IMR-90 (cell line): ENCODE measurements around the gene PPP1R3E. TPM values are rescaled to one million over a fixed set of nuclear protein-coding genes. Genes with fewer than 3 reads are reported as not detected.

Experiments used
- ATAC-seq: fragments of 200-7000 bp; cut with Tn5 transposase; 2 replicates; pipeline ENCODE4 v1.9.1; 2020; ENCODE audit warnings: low read depth, mild to moderate bottlenecking, moderate library complexity
- BruUV-seq: library from RNA; stranded (reverse); fragments of 400-500 nt; replicated peaks from 2 replicates; lab custom pipeline; 2021; lab: Mats Ljungman, UMichigan
- CTCF ChIA-PET: fragments of 300-600 bp; formaldehyde crosslinking; extraction: SDS; loops from one replicate; lab custom pipeline; 2021; ENCODE audit warnings: antibody characterized with exemption; lab: Yijun Ruan, JAX
- POLR2A ChIA-PET: fragments of 300-600 bp; sonication (Branson Sonifier 250); formaldehyde crosslinking; loops from one replicate; lab custom pipeline; 2022; ENCODE audit warnings: antibody characterized with exemption; ENCODE audit not compliant: unreplicated experiment; lab: Charles Lee
- DNase-seq: peaks from one replicate; pipeline ENCODE4 v3.0.0; 2013
- H2AFZ ChIP-seq: replicated peaks from 2 replicates; pipeline ENCODE3; 2013; ENCODE audit warnings: low read length, mild to moderate bottlenecking; ENCODE audit not compliant: poor library complexity
- H2AK5ac ChIP-seq: 2 replicates; pipeline ENCODE4 v1.6.1; 2013; ENCODE audit warnings: low read depth, low read length, inconsistent platforms
- H2AK9ac ChIP-seq: replicated peaks from 2 replicates; pipeline ENCODE3; 2013; ENCODE audit warnings: mild to moderate bottlenecking, low read depth, low read length, moderate library complexity; ENCODE audit not compliant: poor library complexity
- H2BK120ac ChIP-seq: 2 replicates; pipeline ENCODE4 v1.6.1; 2013; ENCODE audit warnings: low read depth, low read length, inconsistent platforms
- H2BK15ac ChIP-seq: 3 replicates; pipeline ENCODE4 v1.6.1; 2013; ENCODE audit warnings: low read depth, low read length, inconsistent platforms
- H2BK20ac ChIP-seq: 2 replicates; pipeline ENCODE4 v1.6.1; 2013; ENCODE audit warnings: low read depth, mild to moderate bottlenecking, inconsistent platforms, low read length, moderate library complexity
- H2BK5ac ChIP-seq: 2 replicates; pipeline ENCODE4 v1.6.1; 2013; ENCODE audit warnings: mild to moderate bottlenecking, low read depth, low read length, inconsistent platforms; ENCODE audit not compliant: poor library complexity, severe bottlenecking
- H3K14ac ChIP-seq: replicated peaks from 2 replicates; pipeline ENCODE4 v1.6.1; 2013; ENCODE audit warnings: low read depth, low read length, inconsistent platforms
- H3K18ac ChIP-seq: 2 replicates; pipeline ENCODE4 v1.6.1; 2013; ENCODE audit warnings: low read depth, low read length, control low read depth
- H3K23ac ChIP-seq: 2 replicates; pipeline ENCODE4 v1.6.1; 2013; ENCODE audit warnings: low read depth, low read length, inconsistent platforms
- H3K27ac ChIP-seq: 2 replicates; pipeline ENCODE4 v1.5.1; 2013; ENCODE audit warnings: mild to moderate bottlenecking, control low read depth, low read length; ENCODE audit not compliant: insufficient read depth
- H3K27me3 ChIP-seq: 2 replicates; pipeline ENCODE4 v1.6.1; 2013; ENCODE audit warnings: low read length; ENCODE audit not compliant: control insufficient read depth, insufficient read depth
- H3K36me3 ChIP-seq: 2 replicates; pipeline ENCODE4 v1.6.1; 2013; ENCODE audit warnings: low read length, mixed read lengths; ENCODE audit not compliant: control insufficient read depth, insufficient read depth
- H3K4ac ChIP-seq: 2 replicates; pipeline ENCODE4 v1.6.1; 2013; ENCODE audit warnings: low read depth, low read length, inconsistent platforms
- H3K4me1 ChIP-seq: 2 replicates; pipeline ENCODE4 v1.6.1; 2013; ENCODE audit warnings: low read length, mixed read lengths; ENCODE audit not compliant: control insufficient read depth, insufficient read depth
- H3K4me2 ChIP-seq: 2 replicates; pipeline ENCODE4 v1.6.1; 2013; ENCODE audit warnings: low read depth, mild to moderate bottlenecking, control low read depth, low read length, moderate library complexity
- H3K4me3 ChIP-seq: 2 replicates; pipeline ENCODE4 v1.5.1; 2013; ENCODE audit warnings: low read depth, mild to moderate bottlenecking, control low read depth, low read length, moderate library complexity; ENCODE audit not compliant: insufficient read depth
- H3K56ac ChIP-seq: 2 replicates; pipeline ENCODE4 v1.6.1; 2013; ENCODE audit warnings: low read length, inconsistent platforms; ENCODE audit not compliant: insufficient read depth; ENCODE audit errors: extremely low read depth
- H3K79me1 ChIP-seq, 2 experiments: 2 replicates each; pipeline ENCODE4 v1.6.1; 2013; ENCODE audit warnings: low read length in 2 of 2, inconsistent platforms in 1 of 2, low read depth in 1 of 2
- H3K9ac ChIP-seq: 2 replicates; pipeline ENCODE4 v1.6.1; 2013; ENCODE audit warnings: low read depth, low read length, control low read depth
- H3K9me1 ChIP-seq: 2 replicates; pipeline ENCODE4 v1.6.1; 2013; ENCODE audit warnings: low read length, inconsistent platforms; ENCODE audit not compliant: insufficient read depth
- H3K9me3 ChIP-seq: 2 replicates; pipeline ENCODE4 v1.6.1; 2013; ENCODE audit warnings: low read length; ENCODE audit not compliant: control insufficient read depth, insufficient read depth
- H4K20me1 ChIP-seq: 2 replicates; pipeline ENCODE4 v1.6.1; 2013; ENCODE audit warnings: low read length, inconsistent platforms; ENCODE audit not compliant: insufficient read depth
- H4K5ac ChIP-seq: 2 replicates; pipeline ENCODE4 v1.6.1; 2013; ENCODE audit warnings: mild to moderate bottlenecking, low read depth, low read length, control low read depth
- H4K8ac ChIP-seq, 2 experiments: 2 replicates each; pipeline ENCODE4 v1.6.1; 2013; ENCODE audit warnings: low read depth in 2 of 2, low read length in 2 of 2, control low read depth in 1 of 2, inconsistent platforms in 1 of 2
- H4K91ac ChIP-seq: 2 replicates; pipeline ENCODE4 v1.6.1; 2013; ENCODE audit warnings: low read depth, low read length, inconsistent platforms; ENCODE audit not compliant: insufficient read depth
- BHLHE40 ChIP-seq: fragments of 150-350 bp; IDR thresholded peaks from 2 replicates; pipeline ENCODE4 v1.6.1; 2016; ENCODE audit warnings: mild to moderate bottlenecking, low read depth, low read length
- FOS ChIP-seq: fragments of 150-350 bp; IDR thresholded peaks from 2 replicates; pipeline ENCODE4 v1.6.1; 2016; ENCODE audit warnings: low read depth, low read length
- MAFK ChIP-seq: IDR thresholded peaks from 2 replicates; pipeline ENCODE4 v1.6.1; 2012; ENCODE audit warnings: low read depth, low read length, improper control_type of control experiment
- MAZ ChIP-seq: IDR thresholded peaks from 2 replicates; pipeline ENCODE4 v1.6.1; 2012; ENCODE audit warnings: low read depth, mild to moderate bottlenecking, low read length, improper control_type of control experiment, moderate library complexity, borderline replicate concordance
- MXI1 ChIP-seq: IDR thresholded peaks from 2 replicates; pipeline ENCODE4 v1.6.1; 2012; ENCODE audit warnings: low read depth, mild to moderate bottlenecking, low read length, moderate library complexity, borderline replicate concordance
- POLR2A ChIP-seq: IDR thresholded peaks from 2 replicates; pipeline ENCODE4 v1.6.1; 2012; ENCODE audit warnings: mild to moderate bottlenecking, low read depth, low read length
- RFX5 ChIP-seq: IDR thresholded peaks from 2 replicates; pipeline ENCODE4 v1.8.0; 2012; ENCODE audit warnings: low read depth, mild to moderate bottlenecking, low read length, moderate library complexity
- WGBS, 2 experiments: methylation state at CpG; one replicate each; pipeline versions ENCODE4 v1.1.5 to v1.1.7; 2013; ENCODE audit warnings: missing lambda C conversion rate in 2 of 2; ENCODE audit not compliant: insufficient read length in 1 of 2; ENCODE audit errors: extremely low coverage in 2 of 2; 5-methylcytosine and 5-hydroxymethylcytosine counted together
- dilution Hi-C: fragments of 300-500 bp; cut with HindIII; formaldehyde crosslinking; loops from one replicate; pipeline ENCODE4 v1.14.3; 2018; ENCODE audit warnings: low sequenced_read_pairs; ENCODE audit not compliant: unreplicated experiment
- in situ Hi-C: fragments of 300-500 bp; cut with MboI; formaldehyde crosslinking; loops from 3 replicates; pipeline ENCODE4 v1.14.3; 2019; ENCODE audit warnings: low sequenced_read_pairs, inconsistent platforms, mixed read lengths
- intact Hi-C: fragments of 100-400 bp; cut with micrococcal nuclease; formaldehyde crosslinking; loops from 2 replicates; pipeline ENCODE4 v1.10.0; 2022
- polyA plus RNA-seq, 3 experiments: library from polyadenylated mRNA; depleted of rRNA; stranded (reverse); fragments of >200 nt; gene quantifications; 2 replicates each; pipeline ENCODE4 v1.2.3, GENCODE V29; 2012; ENCODE audit warnings: low replicate concordance in 1 of 3
- total RNA-seq: library from RNA; depleted of rRNA; stranded (reverse); fragments of >200 nt; gene quantifications from 2 replicates; pipeline ENCODE4 v1.2.3, GENCODE V29; 2012
- TF ChIP-seq, protein P1 (sequence below): fragments of 150-350 bp; IDR thresholded peaks from 2 replicates; pipeline ENCODE4 v1.6.1; 2016; ENCODE audit warnings: low read depth, mild to moderate bottlenecking, low read length, moderate library complexity, borderline replicate concordance
- TF ChIP-seq, protein P2 (sequence below): conservative IDR thresholded peaks from 2 replicates; pipeline ENCODE4 v1.5.1; 2012; ENCODE audit warnings: mild to moderate bottlenecking, low read depth, low read length, improper control_type of control experiment

Gene PPP1R3E
- total and polyA plus RNA-seq, 2 of the 4 experiments (the other 2 are of a cell fraction): 1.3 to 3.5 TPM

DNA sequence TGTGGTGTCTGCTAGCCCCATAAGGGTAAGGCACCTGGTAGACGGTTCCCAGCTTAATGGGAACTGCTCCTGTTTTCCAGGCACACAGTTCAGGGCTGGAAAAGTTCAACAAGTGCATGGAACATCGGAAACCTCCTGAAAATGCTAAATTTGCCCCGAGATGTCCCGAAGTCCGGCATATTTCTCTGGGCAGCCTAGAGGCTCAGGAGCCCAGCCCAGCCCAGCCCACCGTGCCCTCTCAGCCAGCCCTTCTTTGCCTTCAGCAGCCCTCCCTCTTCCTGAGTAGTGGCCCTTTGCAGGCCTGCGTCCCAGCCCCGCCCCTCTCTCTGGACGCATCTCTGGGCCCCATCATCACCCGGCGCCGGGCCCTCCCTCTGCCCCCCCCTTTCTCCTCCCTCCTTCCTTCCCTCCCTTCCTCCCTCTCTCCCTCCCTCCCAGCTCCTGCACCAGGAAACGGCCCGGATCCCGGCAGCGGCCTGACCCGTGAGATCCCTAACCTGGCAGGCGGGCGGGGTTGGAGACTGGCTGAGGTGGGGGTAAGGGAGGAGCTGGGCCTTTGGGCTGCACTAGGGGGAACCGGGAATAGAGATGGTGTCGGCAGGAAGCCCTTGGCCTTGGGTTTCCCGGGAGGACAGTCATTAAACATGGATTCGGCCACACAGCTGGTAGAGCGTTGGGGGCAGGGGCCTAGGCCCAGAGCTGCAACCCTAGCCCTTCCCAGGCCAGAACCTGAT lies 3.9 kb upstream of the PPP1R3E start, which contains the start of gene BCL2L2:
Gene BCL2L2, plus strand, starts transcription at position 422 of the 734 bp plus-strand sequence. CDS start 935 bp downstream, outside the sequence.
- Histone ChIP-seq H3K14ac (peak within 1 kb of the TSS; percentile 90), H3K27ac (peak within 1 kb of the TSS; percentile 95), H3K9me3 (no peaks in the 10 kb centered on the region), H3K4me2 (peak within 1 kb of the TSS; percentile 87), H3K18ac (peak within 1 kb of the TSS; percentile 50), H3K9me1 (peaks cover 20% of the 10 kb centered on the region; the same call in 1 of the 2 replicates), H4K91ac (peak within 1 kb of the TSS; percentile 81), H3K4me1 (peaks cover 19% of the 10 kb centered on the region), H4K8ac (peak within 1 kb of the TSS; percentile 92 to 97), H3K27me3 (no peaks in the 10 kb centered on the region), H3K36me3 (peaks cover 32% of the 10 kb centered on the region), H4K5ac (peak within 1 kb of the TSS; percentile 99), H2BK20ac (no peak within 1 kb of the TSS), H2AK5ac (peak within 1 kb of the TSS; percentile 76), H3K9ac (peak within 1 kb of the TSS; percentile 92), H3K23ac (peak within 1 kb of the TSS; percentile 61; the same call in 1 of the 2 replicates), H3K79me1 (peaks cover 20 to 52% of the 10 kb centered on the region in 2 experiments), H2AK9ac (peak within 1 kb of the TSS; percentile 91), H3K56ac (peak within 1 kb of the TSS; percentile 81), H4K20me1 (peaks cover 31% of the 10 kb centered on the region), H2BK120ac (peak within 1 kb of the TSS; percentile 7), H3K4me3 (peak within 1 kb of the TSS; percentile 87), H2BK5ac (peak within 1 kb of the TSS; percentile 86), H2BK15ac (peak within 1 kb of the TSS; percentile 26; the same call in 1 of the 3 replicates), H3K4ac (peak within 1 kb of the TSS; percentile 83), H2AFZ (peak within 1 kb of the TSS; percentile 94)
- dilution Hi-C loops: no loop called here
- 0% methylated on average over 9 of the region's 24 CpGs; no CpG with 5 or more reads in 1 of the 2 experiments for WGBS, 2 experiments
- intact Hi-C loops: loop anchor here (10.0 kb wide), 1 partner anchor 752 kb away; no protein-coding TSS in a partner anchor
- ChIA-PET CTCF (interaction anchor here (1.2 kb wide), 1 partner anchor 186 kb away, joined by 4 read pairs; no protein-coding TSS in a partner anchor), POLR2A (interaction anchor here (0.5 to 1.2 kb wide), 6 partner anchors 14 to 818 kb away, joined by 3 to 9 read pairs (median 3); partner anchors contain the start of genes HAUS4 and PABPN1)
- peak; percentile 84 for DNase-seq
- in situ Hi-C loops: loop anchor here (10.0 to 25.0 kb wide), 4 partner anchors 192 to 1131 kb away; partner anchors contain the start of genes CBLN3, CEBPE, EMC9 and FITM1
- BruUV-seq: no TSS peak
- ATAC-seq: peak; percentile 67
- TF ChIP-seq MAZ (peak; percentile 100), FOS (0 out of 2 replicates have a peak, but pooled peaks have one; percentile 5), BHLHE40 (no peak), MXI1 (0 out of 2 replicates have a peak, but pooled peaks have one; percentile 16), POLR2A (peak; percentile 79), RFX5 (no peak), MAFK (no peak)
- TF ChIP-seq, protein P1, sequence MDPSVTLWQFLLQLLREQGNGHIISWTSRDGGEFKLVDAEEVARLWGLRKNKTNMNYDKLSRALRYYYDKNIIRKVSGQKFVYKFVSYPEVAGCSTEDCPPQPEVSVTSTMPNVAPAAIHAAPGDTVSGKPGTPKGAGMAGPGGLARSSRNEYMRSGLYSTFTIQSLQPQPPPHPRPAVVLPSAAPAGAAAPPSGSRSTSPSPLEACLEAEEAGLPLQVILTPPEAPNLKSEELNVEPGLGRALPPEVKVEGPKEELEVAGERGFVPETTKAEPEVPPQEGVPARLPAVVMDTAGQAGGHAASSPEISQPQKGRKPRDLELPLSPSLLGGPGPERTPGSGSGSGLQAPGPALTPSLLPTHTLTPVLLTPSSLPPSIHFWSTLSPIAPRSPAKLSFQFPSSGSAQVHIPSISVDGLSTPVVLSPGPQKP: no peak
- TF ChIP-seq, protein P2, sequence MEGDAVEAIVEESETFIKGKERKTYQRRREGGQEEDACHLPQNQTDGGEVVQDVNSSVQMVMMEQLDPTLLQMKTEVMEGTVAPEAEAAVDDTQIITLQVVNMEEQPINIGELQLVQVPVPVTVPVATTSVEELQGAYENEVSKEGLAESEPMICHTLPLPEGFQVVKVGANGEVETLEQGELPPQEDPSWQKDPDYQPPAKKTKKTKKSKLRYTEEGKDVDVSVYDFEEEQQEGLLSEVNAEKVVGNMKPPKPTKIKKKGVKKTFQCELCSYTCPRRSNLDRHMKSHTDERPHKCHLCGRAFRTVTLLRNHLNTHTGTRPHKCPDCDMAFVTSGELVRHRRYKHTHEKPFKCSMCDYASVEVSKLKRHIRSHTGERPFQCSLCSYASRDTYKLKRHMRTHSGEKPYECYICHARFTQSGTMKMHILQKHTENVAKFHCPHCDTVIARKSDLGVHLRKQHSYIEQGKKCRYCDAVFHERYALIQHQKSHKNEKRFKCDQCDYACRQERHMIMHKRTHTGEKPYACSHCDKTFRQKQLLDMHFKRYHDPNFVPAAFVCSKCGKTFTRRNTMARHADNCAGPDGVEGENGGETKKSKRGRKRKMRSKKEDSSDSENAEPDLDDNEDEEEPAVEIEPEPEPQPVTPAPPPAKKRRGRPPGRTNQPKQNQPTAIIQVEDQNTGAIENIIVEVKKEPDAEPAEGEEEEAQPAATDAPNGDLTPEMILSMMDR: no peak
